A172 (cell line): Measurements from ENCODE around the gene MYO7B. TPM values are rescaled to one million over a fixed set of nuclear protein-coding genes. Genes with fewer than 3 reads are reported as not detected.

Experiments used
- DNase-seq: peaks from one replicate; pipeline ENCODE4 v3.0.0-alpha.2; 2015; ENCODE audit warnings: low spot score
- total RNA-seq: library from RNA; depleted of rRNA; stranded (reverse); fragments of >200 nt; shearing (Covaris generic); gene quantifications from 2 replicates; pipeline ENCODE4 v1.2.3, GENCODE V29; 2014; rRNA removed

Gene MYO7B
- total RNA-seq, 1 experiment from 2014 or later = 6.1 TPM

GRCh38 chr2:127678531-127678930 is 143.0 kb downstream of the MYO7B start:
- no peak for DNase-seq

DNA sequence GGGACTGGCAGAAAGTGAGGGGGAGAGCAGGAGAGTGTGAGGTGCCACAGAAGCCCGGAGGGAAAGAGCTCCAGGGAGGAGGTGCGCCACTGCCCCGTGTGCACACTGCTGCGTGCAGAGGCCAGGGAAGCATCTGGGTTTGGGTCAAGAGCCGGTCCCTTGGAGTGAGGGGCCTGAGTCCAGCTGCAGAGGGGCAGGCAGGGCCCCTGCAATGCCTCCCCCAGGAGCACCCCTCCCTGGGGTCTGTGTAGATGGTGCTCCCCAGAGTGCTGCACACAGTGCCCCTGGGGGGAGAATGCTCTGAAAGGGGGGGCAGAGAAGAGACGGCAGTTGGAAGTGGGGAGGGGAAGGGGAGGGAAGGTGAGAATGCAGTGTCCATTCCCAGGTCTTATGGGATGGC is 143.5 kb downstream of the MYO7B start:
- no peak for DNase-seq

- DNase-seq = no peak
Measured at GRCh38 chr2:127679680-127680361, 144.3 kb downstream of the MYO7B start.

DNA sequence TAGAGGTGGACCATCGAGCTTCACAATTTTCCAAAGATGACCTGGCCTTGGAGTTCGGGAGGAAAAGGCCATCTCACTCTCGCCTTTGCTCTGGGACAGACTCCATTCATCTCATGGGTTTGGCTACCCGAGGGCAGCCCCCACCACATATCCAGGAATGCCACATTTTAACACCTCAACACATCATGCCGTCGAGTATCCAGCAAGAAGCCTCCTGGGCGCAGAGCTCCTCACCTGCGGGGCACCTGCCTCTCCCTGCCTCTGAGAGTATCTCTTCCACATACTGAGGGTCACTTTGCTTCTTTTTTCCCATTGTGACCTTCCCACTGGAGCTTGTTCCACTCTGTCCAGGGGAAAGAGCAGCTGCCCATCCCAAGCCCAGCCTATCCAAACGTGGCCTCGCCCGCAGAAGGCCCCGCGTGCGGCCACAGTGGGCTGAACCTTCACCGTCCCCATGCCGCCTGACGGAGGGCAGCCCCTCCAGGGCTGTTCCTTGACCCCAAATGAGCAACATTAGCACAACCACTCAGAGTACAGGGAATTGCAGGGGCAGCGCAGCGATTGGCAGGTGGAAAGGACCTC is 145.3 kb downstream of the MYO7B start:
- no peak for DNase-seq

DNA sequence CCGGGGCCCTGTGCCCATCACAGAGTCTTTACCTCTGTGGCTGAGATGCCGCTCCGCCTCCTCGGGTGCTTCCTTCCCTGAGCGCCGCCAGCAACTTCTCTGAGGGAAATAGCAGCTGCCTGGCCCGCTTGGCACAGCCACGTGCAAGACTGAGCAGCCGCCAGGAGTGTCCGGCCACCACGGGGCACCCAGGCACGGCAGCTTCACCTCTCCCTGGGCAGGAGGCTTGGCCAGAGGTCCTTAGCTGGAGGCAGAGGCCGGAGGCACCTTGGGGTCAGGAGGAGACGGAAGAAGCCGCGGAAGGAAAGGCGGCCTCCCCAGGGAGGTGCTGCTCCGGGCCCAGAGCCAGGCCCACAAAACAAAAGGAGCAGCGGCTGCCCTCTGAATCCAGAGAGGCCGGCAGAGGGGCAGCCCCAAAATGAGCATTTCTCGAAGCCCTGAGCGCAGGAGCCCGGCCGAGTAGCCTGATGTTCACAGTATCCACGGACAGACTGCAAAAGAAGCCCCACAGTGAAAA is 145.9 kb downstream of the MYO7B start:
- DNase-seq = no peak

DNA sequence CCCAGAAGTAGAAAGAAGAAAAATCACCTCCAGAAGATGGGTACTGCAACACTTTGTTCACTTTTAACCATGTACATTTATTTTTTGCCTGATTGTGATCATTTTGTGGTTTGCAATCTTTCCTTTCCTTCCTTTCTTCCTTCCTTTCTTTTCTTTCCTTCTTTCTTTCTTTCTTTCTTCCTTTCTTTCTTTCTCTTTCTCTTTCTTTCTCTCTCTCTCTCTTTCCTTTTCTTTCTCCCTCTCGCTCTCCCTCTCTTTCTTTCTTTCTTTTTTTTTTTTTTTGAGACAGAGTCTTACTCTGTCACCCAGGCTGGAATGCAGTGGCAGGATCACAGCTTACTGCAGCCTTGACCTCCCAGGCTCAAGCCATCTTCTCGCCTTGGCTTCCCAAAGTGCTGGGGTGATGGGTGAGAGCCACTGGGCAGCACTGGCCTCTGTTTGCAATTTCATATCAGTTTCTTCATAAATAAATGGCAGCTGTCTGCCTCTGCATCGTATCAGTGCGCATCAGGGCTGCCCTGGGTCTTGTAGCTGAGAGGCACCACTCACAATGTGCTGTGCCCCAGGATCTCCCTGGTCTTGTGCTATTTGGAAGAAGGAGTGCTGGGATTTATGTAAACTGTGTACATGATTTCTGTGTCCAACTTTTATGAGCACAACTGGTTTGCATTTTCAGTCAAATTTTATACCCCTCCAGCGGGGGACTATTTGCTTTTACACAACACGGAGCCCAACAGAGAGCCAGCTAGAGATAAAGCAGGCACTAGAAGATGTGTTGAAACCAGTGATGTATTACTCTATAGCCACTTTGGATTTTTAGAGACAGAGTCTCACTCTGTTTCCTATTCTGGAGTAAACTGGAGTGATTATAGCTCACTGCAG is 146.7 kb downstream of the MYO7B start:
- no peak for DNase-seq

DNA sequence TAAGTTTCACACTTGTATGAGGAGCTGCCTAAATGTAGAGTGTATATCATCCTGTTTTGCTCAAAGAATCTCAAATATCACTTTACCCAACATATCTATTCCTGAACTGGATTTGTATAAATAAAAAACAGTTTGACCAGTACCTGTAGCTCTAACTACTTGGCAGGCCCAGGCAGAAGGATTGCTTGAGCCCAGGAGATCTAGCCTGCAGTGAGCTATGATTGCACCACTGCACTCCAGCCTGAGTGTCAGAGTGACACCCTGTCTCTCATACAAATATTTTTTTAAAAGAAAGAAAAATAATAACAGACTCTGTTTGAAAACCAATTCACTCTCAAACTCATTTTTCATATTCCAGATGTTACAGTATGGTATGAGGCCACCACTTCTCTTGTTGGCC is 147.6 kb downstream of the MYO7B start:
- no peak for DNase-seq

DNA sequence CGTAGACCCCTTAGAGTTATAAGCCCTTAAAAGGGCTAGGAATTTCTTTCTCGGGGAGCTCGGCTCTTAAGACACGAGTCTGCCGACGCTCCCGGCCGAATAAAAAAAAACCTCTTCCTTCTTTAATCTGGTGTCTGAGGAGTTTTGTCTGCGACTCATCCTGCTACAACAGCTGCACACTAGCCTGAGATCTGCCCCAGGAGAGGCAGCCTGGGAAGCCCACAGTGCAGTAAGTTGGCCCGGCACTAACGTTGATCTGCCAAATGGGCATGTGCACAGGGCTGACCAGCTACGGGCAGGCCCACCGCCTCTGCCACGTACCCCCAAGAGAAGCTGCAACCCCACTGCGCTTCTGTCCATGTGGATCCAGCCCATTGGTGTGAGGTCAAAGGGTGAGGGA is 148.3 kb downstream of the MYO7B start:
- DNase-seq = no peak

DNA sequence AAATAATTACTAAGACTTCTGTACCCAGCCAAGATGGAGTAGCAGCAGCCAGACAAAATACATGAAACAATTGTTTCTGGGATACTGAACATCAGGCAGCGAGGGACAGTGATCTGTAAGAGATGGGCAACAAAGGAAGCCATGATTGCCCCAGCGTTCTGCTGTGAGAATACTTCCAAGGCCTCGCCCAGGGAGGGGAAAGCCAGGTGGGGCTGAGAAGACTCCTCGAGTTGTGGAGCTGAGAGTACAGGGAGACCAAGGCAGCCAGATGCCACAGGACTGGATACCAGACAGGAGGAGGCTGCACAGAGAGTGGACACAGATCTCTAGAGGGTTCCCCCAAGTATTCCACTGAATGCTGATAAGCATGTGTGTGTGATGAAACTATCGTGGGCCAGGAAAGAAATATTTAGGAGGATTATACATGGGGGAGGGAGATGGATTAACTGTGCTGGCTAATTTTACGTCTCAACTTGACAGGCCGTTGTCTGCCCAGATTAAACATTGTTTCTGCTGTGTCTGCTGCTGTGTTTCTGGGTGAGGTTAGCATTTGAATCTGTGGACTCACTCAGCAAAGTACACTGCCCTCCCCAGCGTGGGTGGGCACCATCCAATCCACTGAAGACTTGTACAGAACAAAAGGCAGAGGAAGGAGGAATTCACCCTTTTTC is 150.1 kb downstream of the MYO7B start:
- no peak for DNase-seq

Other genes starting within 250 kb of the MYO7B start
- 42.1 and 45.5 TPM in 2 replicates for gene ERCC3, start 241.5 kb upstream of the MYO7B start, total RNA-seq
- 43.3 and 47.5 TPM in 2 replicates for gene MAP3K2, start 147.7 kb upstream of the MYO7B start, total RNA-seq
- gene PROC, start 117.3 kb upstream of the MYO7B start, total RNA-seq = 2.7 and 2.8 TPM in 2 replicates
- gene IWS1, start 9.2 kb upstream of the MYO7B start, total RNA-seq = 56.2 and 72.9 TPM in 2 replicates
- gene GPR17, start 110.5 kb downstream of the MYO7B start, total RNA-seq = 0.45 and 0.84 TPM in 2 replicates
- 6.2 and 13.8 TPM in 2 replicates for gene LIMS2, start 139.8 kb downstream of the MYO7B start, total RNA-seq
- 9.0 and 11.3 TPM in 2 replicates for gene SFT2D3, start 165.8 kb downstream of the MYO7B start, total RNA-seq